Measurements from ENCODE around the gene DNPH1.

DNPH1 gene

GRCh38 chr6:43196337-43196736, 32.9 kb downstream of the DNPH1 start:
- POLR2A ChIA-PET, result no interaction called here
- TF ChIP-seq SCRT2 (tag by site-specific recombination; IDR thresholded peaks at IDR 0.05), result no peak
- no peak for TF ChIP-seq ZNF530 (tag by site-specific recombination; IDR thresholded peaks at IDR 0.05; ENCODE audit: low read depth)
- TF ChIP-seq TCF7L2 (IDR thresholded peaks at IDR 0.05; ENCODE audit: borderline replicate concordance, low read depth, low read length), result no peak
- TF ChIP-seq RBAK (tag by site-specific recombination; IDR thresholded peaks at IDR 0.05), result no peak
- TF ChIP-seq ZNF449 (tag by site-specific recombination; IDR thresholded peaks at IDR 0.05), result no peak
- no peak for TF ChIP-seq ZNF624 (tag by site-specific recombination; IDR thresholded peaks at IDR 0.05)
- TF ChIP-seq ZSCAN18 (tag by site-specific recombination; IDR thresholded peaks at IDR 0.05), result no peak
- TF ChIP-seq ZNF677 (tag by site-specific recombination; IDR thresholded peaks at IDR 0.05), result no peak
- TF ChIP-seq ZSCAN4 (tag by site-specific recombination; IDR thresholded peaks at IDR 0.05), result no peak
- no peak for TF ChIP-seq ZNF623 (tag by site-specific recombination; IDR thresholded peaks at IDR 0.05)
- TF ChIP-seq ZNF274 (IDR thresholded peaks at IDR 0.05; ENCODE audit: low read length), result no peak
- TF ChIP-seq ZNF274 (tag by site-specific recombination; IDR thresholded peaks at IDR 0.05; ENCODE audit: borderline replicate concordance), result no peak
- TF ChIP-seq ZNF354C (tag by site-specific recombination; IDR thresholded peaks at IDR 0.05; ENCODE audit: borderline replicate concordance, low read depth), result no peak
- no peaks in the 10 kb centered on the region for H3K4me1 ChIP-seq (ENCODE audit: control insufficient read depth, insufficient read depth, low read length)
- H3K36me3 ChIP-seq (ENCODE audit: control insufficient read depth in 2 of 2, insufficient read depth in 1 of 2, low read length in 2 of 2), result peaks cover 12 to 27% of the 10 kb centered on the region in 2 experiments; a peak in 2 of 3 replicates
- no peak overlapping the region for H3K4me3 ChIP-seq (ENCODE audit: low read depth, low read length)
- CTCF ChIA-PET, result interaction anchor here (0.7 to 0.9 kb wide), 3 partner anchors 32 to 53 kb away, joined by 3 to 5 read pairs (median 4); no protein-coding TSS in a partner anchor
- no peaks in the 10 kb centered on the region for H3K9me3 ChIP-seq (ENCODE audit: control insufficient read depth, insufficient read depth, low read depth, low read length)
- no peak overlapping the region for H3K27ac ChIP-seq (ENCODE audit: extremely low read depth, low read depth, low read length)

- H3K4me3 ChIP-seq (ENCODE audit: low read depth, low read length), result no peak overlapping the region
- no peaks in the 10 kb centered on the region for H3K4me1 ChIP-seq (ENCODE audit: control insufficient read depth, insufficient read depth, low read length)
- POLR2A ChIA-PET, result interaction anchor here (0.8 to 0.9 kb wide), 2 partner anchors 24 to 118 kb away, joined by 3 read pairs; partner anchors contain the start of gene PTK7
- no peaks in the 10 kb centered on the region for H3K9me3 ChIP-seq (ENCODE audit: control insufficient read depth, insufficient read depth, low read depth, low read length)
- CTCF ChIA-PET, result interaction anchor here (0.6 kb wide), 1 partner anchor 197 kb away, joined by 8 read pairs; no protein-coding TSS in a partner anchor
- TF ChIP-seq ZNF654 (tag by site-specific recombination; IDR thresholded peaks at IDR 0.05; ENCODE audit: low read depth) (no peak), ZNF148 (tag by site-specific recombination; IDR thresholded peaks at IDR 0.05; ENCODE audit: borderline replicate concordance) (no peak), ZNF791 (tag by site-specific recombination; IDR thresholded peaks at IDR 0.05) (no peak), SP7 (tag by site-specific recombination; IDR thresholded peaks at IDR 0.05) (no peak), ZNF549 (tag by site-specific recombination; IDR thresholded peaks at IDR 0.05) (no peak)
- no peak overlapping the region for H3K27ac ChIP-seq (ENCODE audit: extremely low read depth, low read depth, low read length)
- H3K36me3 ChIP-seq (ENCODE audit: control insufficient read depth in 2 of 2, insufficient read depth in 1 of 2, low read length in 2 of 2), result peaks cover 12 to 18% of the 10 kb centered on the region in 2 experiments; a peak in 2 of 3 replicates
These were observed 35.4 kb downstream of the DNPH1 start for GRCh38 chr6:43193929-43194328.

Data from HEK293 (cell line).